ENCODE results near the gene RAB10.

Gene RAB10

GRCh38 chr2:26168785-26169184 lies 134.9 kb downstream of the RAB10 start:
- TF ChIP-seq CTCF (IDR thresholded peaks at IDR 0.05; ENCODE audit: low read depth, low read length, missing control alignments), result no peak
- Histone ChIP-seq H3K27ac (no peak overlapping the region), H3K4me3 (ENCODE audit: low read depth, low read length) (no peak overlapping the region), H3K27me3 (replicated peaks) (peaks cover 10% of the 10 kb centered on the region), H3K36me3 (replicated peaks) (no peaks in the 10 kb centered on the region)
- no peak for DNase-seq
- in situ Hi-C loops (cut with HindIII; ENCODE audit: low pct_ligation_motif_present, low sequenced_read_pairs), result no loop called here

GRCh38 chr2:26169226-26169625 lies 135.3 kb downstream of the RAB10 start:
- Histone ChIP-seq H3K36me3 (replicated peaks) (no peaks in the 10 kb centered on the region), H3K4me3 (ENCODE audit: low read depth, low read length) (no peak overlapping the region), H3K27ac (no peak overlapping the region), H3K27me3 (replicated peaks) (peaks cover 13% of the 10 kb centered on the region)
- TF ChIP-seq CTCF (IDR thresholded peaks at IDR 0.05; ENCODE audit: low read depth, low read length, missing control alignments), result no peak
- in situ Hi-C loops (cut with HindIII; ENCODE audit: low pct_ligation_motif_present, low sequenced_read_pairs), result no loop called here
- no peak for DNase-seq

GRCh38 chr2:26169681-26170414 lies 136.0 kb downstream of the RAB10 start:
- DNase-seq, result no peak
- Histone ChIP-seq H3K27me3 (replicated peaks) (peaks cover 19% of the 10 kb centered on the region), H3K27ac (no peak overlapping the region), H3K36me3 (replicated peaks) (no peaks in the 10 kb centered on the region), H3K4me3 (ENCODE audit: low read depth, low read length) (no peak overlapping the region)
- in situ Hi-C loops (cut with HindIII; ENCODE audit: low pct_ligation_motif_present, low sequenced_read_pairs), result no loop called here
- TF ChIP-seq CTCF (IDR thresholded peaks at IDR 0.05; ENCODE audit: low read depth, low read length, missing control alignments), result no peak

GRCh38 chr2:26170795-26171194 lies 136.9 kb downstream of the RAB10 start:
- Histone ChIP-seq H3K27me3 (replicated peaks) (peaks cover 19% of the 10 kb centered on the region), H3K4me3 (ENCODE audit: low read depth, low read length) (no peak overlapping the region), H3K27ac (no peak overlapping the region), H3K36me3 (replicated peaks) (no peaks in the 10 kb centered on the region)
- no peak for DNase-seq
- no peak for TF ChIP-seq CTCF (IDR thresholded peaks at IDR 0.05; ENCODE audit: low read depth, low read length, missing control alignments)
- in situ Hi-C loops (cut with HindIII; ENCODE audit: low pct_ligation_motif_present, low sequenced_read_pairs), result no loop called here

GRCh38 chr2:26172189-26172870 lies 138.4 kb downstream of the RAB10 start:
- no peak for DNase-seq
- peak overlapping the region; percentile 15 for H3K4me3 ChIP-seq (ENCODE audit: low read depth, low read length)
- no peak for TF ChIP-seq CTCF (IDR thresholded peaks at IDR 0.05; ENCODE audit: low read depth, low read length, missing control alignments)

More at GRCh38 chr2:26172189-26172870, 138.4 kb downstream of the RAB10 start:
- H3K36me3 ChIP-seq (replicated peaks), result no peaks in the 10 kb centered on the region
- in situ Hi-C loops (cut with HindIII; ENCODE audit: low pct_ligation_motif_present, low sequenced_read_pairs), result no loop called here
- no peak overlapping the region for H3K27ac ChIP-seq
- peaks cover 19% of the 10 kb centered on the region for H3K27me3 ChIP-seq (replicated peaks)
